GM21619 (cell line): ENCODE measurements around the gene GATA1.

ENCODE experiments used
- ATAC-seq: cut with Tn5 transposase; IDR thresholded peaks from one replicate; pipeline ENCODE4 v1.9.1; 2021; ENCODE audit not compliant: unreplicated experiment

Gene GATA1

GRCh38 chrX:48784726-48785125 lies 1.7 kb upstream of the GATA1 start:
- no peak for ATAC-seq

DNA sequence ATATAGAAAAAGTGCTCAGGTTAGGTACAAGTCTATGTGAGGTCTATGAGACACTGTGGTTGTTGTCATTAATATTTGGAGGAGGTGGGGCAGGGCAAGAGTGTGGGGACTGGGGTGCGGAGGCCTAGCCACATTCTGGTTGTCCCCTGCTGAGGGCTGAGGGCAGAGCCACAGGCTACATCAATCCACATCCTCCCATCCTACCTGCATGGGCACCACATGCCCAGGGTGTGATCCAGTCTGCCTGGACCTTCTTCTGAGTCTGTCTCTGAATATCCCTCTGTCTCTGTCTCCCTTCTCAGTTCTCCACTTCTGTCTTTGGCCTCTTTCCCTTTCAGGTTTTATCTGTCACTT lies 1.2 kb upstream of the GATA1 start:
- no peak for ATAC-seq

DNA sequence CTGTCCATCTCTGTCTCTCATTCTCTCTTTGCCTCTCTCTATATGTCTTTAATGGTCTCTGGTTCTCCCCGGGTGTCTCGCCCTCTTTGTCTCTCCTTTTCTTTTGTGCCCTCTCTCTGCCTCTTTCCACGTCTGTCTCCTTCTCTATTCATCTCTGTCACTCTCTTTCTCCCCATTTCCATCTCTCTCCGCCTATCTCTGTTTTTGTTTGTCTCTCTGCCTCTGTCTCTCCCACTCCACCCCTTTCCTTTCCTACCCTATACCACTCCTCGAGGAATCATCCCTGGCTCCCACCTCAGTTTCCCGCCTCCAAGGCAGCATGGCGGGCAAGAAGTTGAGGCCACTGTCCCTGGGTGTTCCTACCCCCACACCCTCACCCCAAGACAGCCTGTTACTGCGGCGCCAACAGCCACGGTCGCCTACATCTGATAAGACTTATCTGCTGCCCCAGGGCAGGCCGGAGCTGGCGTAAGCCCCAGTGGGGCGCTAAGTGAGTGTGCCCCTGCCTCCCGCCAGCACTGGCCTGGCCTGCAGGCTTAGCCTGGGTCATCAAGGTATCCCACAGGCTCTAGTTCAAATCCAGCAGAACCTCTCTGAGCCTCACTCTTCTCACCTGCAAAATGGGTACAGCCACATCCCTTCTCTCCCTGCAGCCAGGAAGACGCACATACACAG lies 713 bp upstream of the GATA1 start:
- ATAC-seq, result no peak

DNA sequence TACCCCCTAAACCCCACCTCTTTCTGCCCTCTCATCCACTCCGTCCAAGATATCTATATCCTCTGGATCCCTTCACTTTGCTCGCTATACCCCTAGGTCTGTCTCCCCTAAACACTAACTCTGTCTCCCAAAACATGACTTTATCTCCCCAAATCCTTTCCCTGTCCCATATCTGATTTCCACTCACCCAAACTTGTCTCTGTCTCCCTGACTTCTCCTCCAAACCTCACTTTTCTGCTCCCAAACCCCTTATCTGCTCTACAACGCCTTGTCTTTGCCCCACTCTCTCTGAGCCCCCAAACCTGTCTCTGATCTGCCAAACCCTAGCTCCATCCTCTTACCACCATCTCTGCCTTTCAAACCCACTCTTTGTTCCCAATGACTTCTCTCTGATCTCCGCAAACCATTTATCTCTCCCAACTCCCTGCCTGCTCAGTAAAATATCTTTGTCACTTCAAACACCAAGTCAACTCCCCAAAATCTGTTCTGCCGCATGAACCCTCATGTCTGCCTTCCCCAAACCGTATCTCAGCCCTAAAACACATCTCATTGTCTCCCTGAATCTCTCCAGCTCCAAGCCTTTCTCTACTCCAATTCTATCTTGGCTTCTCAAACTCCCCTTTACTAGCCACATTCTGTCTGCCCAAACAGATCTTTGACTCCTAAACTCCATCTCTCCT lies 575 bp downstream of the GATA1 start:
- ATAC-seq, result no peak

GRCh38 chrX:48787505-48788443 lies 1.4 kb downstream of the GATA1 start:
- no peak for ATAC-seq

DNA sequence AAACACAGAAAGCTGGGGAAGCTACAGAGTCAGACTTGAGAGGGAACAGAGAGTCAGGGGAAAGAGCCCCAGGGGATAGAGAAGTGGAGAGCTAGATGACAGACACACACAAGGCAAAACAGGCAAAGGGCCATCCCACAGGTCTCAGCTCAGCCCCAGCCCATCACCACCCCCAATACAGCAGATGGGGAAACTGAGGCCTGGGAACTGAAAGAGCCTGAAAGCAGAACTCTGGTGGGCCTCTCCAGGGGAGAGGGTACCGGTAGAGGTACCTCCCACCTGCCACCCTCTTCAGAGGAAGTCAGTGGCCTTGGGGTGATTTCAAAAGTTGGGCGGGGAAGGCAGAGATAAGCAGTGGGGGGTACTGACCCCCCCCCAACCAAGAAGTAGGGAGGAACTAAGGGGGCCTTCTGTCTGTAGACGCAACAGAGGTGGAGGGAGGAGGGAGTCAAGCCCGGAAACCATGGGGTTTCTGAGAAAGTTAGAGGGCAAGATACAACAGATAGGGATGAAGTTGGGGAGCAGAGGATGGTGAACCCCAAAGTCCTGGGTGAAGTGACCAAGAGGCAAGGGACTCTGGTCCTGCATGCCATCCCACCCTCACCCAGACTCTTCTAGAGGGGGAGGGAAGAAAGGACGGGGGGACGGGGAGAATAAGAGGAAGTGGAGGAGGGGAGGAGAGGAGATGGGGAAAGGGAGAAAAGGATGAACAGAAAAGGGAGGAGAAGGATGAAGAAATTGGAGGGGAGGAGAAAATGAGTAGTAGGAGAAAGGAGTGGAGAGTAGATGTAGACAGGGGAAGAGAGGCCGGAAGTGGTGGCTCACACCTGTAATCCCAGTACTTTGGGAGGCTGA lies 3.2 kb downstream of the GATA1 start:
- ATAC-seq, result no peak

DNA sequence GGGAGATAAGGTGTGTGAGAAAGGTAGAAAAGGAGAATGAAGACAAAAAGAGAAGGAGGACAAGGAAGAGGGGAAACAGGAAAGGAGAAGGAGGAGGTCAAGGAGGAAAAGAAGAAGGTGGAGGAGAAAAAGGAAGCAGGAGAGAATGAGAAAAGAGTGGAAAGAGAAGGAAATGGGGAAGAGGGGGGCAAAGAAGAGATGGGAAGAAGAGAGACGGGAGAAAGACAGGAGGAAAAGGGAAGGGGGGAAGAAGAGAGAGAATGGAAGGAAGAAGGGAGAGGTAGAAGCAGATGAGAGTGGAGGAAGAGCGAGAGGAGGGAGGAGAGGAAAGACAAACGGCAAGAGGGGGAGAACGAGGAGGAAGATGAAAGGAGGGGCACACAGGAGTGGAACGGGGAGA lies 4.1 kb downstream of the GATA1 start:
- no peak for ATAC-seq

DNA sequence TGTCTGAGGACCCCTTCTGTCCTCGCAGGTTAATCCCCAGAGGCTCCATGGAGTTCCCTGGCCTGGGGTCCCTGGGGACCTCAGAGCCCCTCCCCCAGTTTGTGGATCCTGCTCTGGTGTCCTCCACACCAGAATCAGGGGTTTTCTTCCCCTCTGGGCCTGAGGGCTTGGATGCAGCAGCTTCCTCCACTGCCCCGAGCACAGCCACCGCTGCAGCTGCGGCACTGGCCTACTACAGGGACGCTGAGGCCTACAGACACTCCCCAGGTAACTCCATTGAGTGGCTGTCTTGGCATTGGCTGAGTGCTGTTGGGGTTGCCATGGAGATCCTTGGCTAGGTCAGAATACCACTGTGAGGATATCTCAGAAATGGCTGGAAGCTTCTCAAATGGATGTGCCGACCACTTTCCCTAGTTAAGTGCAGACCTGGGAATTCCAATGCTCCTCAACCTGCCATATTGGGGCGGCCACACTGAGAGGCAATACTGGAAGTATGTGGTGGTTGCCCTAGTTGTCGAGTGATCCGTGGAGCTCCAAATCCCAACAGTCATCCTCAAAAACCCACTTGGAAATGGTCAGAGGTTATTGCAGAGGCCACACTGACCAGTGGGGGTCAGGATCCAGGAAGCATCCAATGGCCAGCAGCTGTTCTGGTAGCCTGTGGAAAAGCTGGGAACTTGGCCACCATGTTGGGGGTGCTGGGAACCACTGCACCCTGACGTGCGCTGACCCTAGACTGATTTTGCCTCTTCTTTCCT lies 4.9 kb downstream of the GATA1 start:
- no peak for ATAC-seq

DNA sequence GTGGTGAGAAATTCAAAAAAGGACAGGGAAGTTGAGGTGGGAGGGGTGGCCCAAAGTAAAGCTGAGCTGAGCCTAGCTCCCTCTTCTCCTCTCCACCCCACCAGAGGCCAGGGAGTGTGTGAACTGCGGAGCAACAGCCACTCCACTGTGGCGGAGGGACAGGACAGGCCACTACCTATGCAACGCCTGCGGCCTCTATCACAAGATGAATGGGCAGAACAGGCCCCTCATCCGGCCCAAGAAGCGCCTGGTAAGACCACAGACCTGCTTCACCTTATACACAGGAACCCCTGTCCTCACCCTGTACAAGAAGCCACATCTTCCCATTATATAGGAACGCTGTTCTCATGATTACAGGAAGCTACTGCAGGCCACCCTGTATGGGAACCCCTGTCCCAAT lies 5.8 kb downstream of the GATA1 start:
- ATAC-seq, result no peak

GRCh38 chrX:48793935-48794334 lies 7.5 kb downstream of the GATA1 start:
- ATAC-seq, result no peak

DNA sequence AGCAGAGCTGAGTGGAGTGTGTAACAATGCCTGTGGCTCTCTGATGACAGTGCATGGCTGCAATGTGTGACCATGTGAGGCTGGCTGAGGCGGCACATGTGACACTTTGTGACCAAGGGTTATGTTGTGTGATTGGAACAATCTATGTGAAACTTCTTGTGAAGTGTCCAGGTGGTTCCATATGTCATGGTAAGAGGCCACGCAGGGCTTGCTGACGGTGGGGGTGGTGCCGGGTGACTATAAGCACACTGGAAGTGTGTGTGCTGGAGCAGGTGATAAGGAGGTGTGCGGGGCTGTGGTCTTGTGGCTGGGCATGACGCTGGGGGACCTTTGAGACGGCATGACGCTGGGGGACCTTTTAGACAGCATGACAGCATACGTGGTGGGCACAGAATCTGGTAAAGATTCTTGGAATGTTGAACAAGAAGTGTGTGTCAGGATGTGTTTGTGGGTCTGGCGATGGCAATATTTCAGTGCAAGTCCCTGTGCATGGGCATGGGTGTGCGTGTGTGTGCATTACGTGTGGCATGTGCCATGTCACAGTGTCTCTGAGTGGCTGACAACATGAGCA lies 8.0 kb downstream of the GATA1 start:
- no peak for ATAC-seq

GRCh38 chrX:48794911-48795515 lies 8.6 kb downstream of the GATA1 start:
- no peak for ATAC-seq

- ATAC-seq, result no peak
Measured at GRCh38 chrX:48798318-48798717, 11.9 kb downstream of the GATA1 start.

- no peak for ATAC-seq
Measured at GRCh38 chrX:48800574-48801279, 14.3 kb downstream of the GATA1 start.

DNA sequence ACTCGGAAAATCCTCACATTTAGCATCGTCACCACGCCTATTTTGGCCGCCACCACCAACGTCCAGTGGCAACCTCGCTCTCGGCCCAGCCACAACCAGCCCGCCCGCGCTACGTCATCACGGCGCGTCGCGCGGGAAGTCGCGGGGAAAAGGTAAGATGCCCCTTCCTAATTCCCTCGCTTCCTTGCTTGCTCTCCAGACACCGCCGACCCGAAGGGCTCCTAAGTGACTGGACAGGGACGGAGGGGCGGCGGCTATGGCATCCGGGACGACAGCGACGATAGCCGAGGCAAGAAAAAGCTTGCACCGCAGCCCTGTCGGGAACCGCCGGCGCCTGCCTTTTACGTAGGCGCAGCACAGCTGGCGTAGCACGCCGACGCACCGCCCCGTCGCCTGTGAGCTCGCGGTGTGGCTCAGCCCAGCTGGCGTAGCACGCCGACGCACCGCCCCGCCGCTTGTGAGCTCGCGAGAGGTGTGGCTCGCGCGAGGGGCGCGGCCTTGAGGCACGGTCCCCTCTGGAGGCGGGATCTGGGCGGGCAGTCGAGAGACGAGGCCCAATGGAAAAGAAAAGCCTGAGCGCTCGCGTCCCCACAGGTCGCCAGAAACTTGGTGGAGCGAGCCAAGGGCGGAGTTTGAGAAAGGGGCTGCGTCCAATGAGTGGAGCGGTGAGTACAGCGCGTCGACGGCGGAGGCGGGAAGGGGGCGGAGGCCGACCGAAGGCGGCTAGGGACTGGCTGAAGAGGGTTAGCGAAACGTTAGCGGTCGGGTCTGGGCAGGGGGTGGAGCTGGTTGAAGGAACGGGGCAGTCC lies 15.1 kb downstream of the GATA1 start, which contains the start of gene HDAC6:
TSS of gene HDAC6 (plus strand) at position 788 of the 809 bp plus-strand sequence. CDS start 626 bp downstream, outside the sequence.
- peak; percentile 85 for ATAC-seq

DNA sequence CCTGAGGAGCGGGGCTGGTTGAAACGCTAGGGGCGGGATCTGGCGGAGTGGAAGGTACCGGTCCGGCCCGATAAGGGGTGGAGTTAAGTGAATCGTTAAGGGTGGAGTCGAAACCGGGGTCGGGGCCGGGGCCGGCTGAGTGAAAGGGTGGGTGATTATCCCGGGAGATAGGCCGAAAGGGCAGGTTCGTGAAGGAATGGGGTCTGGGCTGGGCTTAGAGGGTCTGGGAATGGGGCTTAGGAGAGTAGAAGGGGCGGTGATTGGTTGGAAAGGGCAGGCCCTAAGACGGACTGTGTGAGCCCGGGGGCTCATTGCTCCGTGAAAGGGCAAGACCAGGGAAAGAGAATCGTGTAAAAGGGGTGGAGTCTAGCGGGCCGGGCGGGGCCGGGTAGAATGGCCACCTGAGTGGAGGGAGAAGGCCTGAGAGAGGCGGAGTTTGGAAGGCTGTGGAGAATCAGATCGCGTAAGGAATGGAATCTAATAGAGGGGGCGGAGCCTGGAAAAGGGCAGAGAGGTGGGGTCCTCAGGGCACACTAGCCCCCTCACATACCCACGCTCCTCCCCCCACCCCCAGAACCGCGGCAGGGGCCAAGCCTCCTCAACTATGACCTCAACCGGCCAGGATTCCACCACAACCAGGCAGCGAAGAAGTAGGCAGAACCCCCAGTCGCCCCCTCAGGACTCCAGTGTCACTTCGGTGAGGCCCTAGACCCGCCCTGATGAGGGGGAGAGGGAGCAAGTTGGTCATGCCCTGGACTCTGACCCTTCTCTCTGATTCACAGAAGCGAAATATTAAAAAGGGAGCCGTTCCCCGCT lies 15.9 kb downstream of the GATA1 start:
- ATAC-seq, result peak; percentile 35

GRCh38 chrX:48802905-48803200 lies 16.5 kb downstream of the GATA1 start:
- no peak for ATAC-seq
